Right kidney (tissue), 1 donor: ENCODE measurements around the gene INTS15.
"Not testable (repeated sequence)": the region's sequence is repeated elsewhere in the genome, so short reads cannot be mapped to it uniquely, and the experiment has no call there.

ENCODE experiments used
- DNase-seq: peaks from one replicate; pipeline ENCODE4 v3.0.0-alpha.2; 2016

The INTS15 gene

GRCh38 chr7:6576024-6576866 is 13.6 kb upstream of the INTS15 start:
- DNase-seq, result no peak

- DNase-seq, result not testable (repeated sequence)
Measured at GRCh38 chr7:6576867-6577368, 12.9 kb upstream of the INTS15 start.

GRCh38 chr7:6577369-6578113 is 12.3 kb upstream of the INTS15 start, which contains the start of gene ZDHHC4:
Gene ZDHHC4 (plus strand): TSS chr7:6577454. CDS start chr7:6580562, 3,108 bp downstream.
- peak; percentile 87 for DNase-seq

GRCh38 chr7:6578114-6579084 is 11.4 kb upstream of the INTS15 start:
- no peak for DNase-seq

- no peak for DNase-seq
Measured at GRCh38 chr7:6579446-6579845, 10.4 kb upstream of the INTS15 start.

- DNase-seq, result not testable (repeated sequence)
Measured at GRCh38 chr7:6585746-6586432, 3.9 kb upstream of the INTS15 start.

GRCh38 chr7:6588566-6588965 is 1.3 kb upstream of the INTS15 start:
- no peak for DNase-seq

- DNase-seq, result no peak
Measured at GRCh38 chr7:6589151-6589828, 531 bp upstream of the INTS15 start.

- DNase-seq, result no peak
Measured at GRCh38 chr7:6590645-6591110, 857 bp downstream of the INTS15 start.

- DNase-seq, result no peak
Measured at GRCh38 chr7:6600093-6600492, 10.3 kb downstream of the INTS15 start.

GRCh38 chr7:6604458-6604857 is 14.6 kb downstream of the INTS15 start:
- no peak for DNase-seq

GRCh38 chr7:6606866-6607583 is 17.2 kb downstream of the INTS15 start:
- DNase-seq, result no peak

- no peak for DNase-seq
Measured at GRCh38 chr7:6607651-6608051, 17.8 kb downstream of the INTS15 start.

- no peak for DNase-seq
Measured at GRCh38 chr7:6608081-6608480, 18.3 kb downstream of the INTS15 start.

GRCh38 chr7:6608794-6609193 is 19.0 kb downstream of the INTS15 start:
- DNase-seq, result no peak

- DNase-seq, result no peak
Measured at GRCh38 chr7:6612819-6613218, 23.0 kb downstream of the INTS15 start.

GRCh38 chr7:6613706-6614105 is 23.9 kb downstream of the INTS15 start:
- DNase-seq, result no peak

GRCh38 chr7:6614953-6615722 is 25.3 kb downstream of the INTS15 start, which contains the start of gene ZNF853:
Gene ZNF853 (plus strand): TSS chr7:6615610. CDS start chr7:6616175, 565 bp downstream.
- peak; percentile 79 for DNase-seq
